K562 (cell line): Measurements from ENCODE around the gene PLEKHA6. TPM values are rescaled to one million over a fixed set of nuclear protein-coding genes. Genes with fewer than 3 reads are reported as not detected.

ENCODE experiments used
- ATAC-seq: fragments of 200-7000 bp; cut with Tn5 transposase; 3 replicates; pipeline ENCODE4 v1.9.1; 2020; ENCODE audit warnings: moderate library complexity
- BruUV-seq: library from RNA; stranded (reverse); fragments of 400-500 nt; replicated peaks from 2 replicates; lab custom pipeline; 2021; lab: Mats Ljungman, UMichigan
- CTCF ChIA-PET: fragments of 300-600 bp; formaldehyde crosslinking; extraction: SDS; loops from one replicate; lab custom pipeline; 2021; ENCODE audit warnings: low intra/inter-chr PET ratio; lab: Yijun Ruan, JAX
- POLR2A ChIA-PET: fragments of 300-600, 350-650 bp; sonication (Branson Sonifier 250); formaldehyde crosslinking; extraction: SDS; loops from one replicate; lab custom pipeline; 2021; ENCODE audit warnings: antibody characterized with exemption, inconsistent platforms; lab: Yijun Ruan, JAX
- DNase-seq, 4 experiments: peaks; one replicate each; pipeline versions ENCODE4 v3.0.0 to v3.0.0-alpha.2; 2011 to 2018; ENCODE audit warnings: low spot score in 3 of 4, mixed read lengths in 3 of 4; ENCODE audit errors: extremely low read depth in 1 of 4
- FAIRE-seq: peaks from 2 replicates; lab custom pipeline; 2011; peaks lifted over from hg19 to GRCh38; lab: Jason Lieb, UNC
- H2AFZ ChIP-seq: 2 replicates; pipeline ENCODE4 v1.6.0; 2011; ENCODE audit warnings: low read depth, low read length, control low read depth, inconsistent platforms
- H3K27ac ChIP-seq: fragments of 200-600 bp; 3 replicates; pipeline ENCODE4 v1.8.0; 2011; ENCODE audit warnings: low read depth, mild to moderate bottlenecking, control low read depth, inconsistent platforms, low read length, moderate library complexity, mixed read lengths; ENCODE audit errors: extremely low read depth
- H3K27me3 ChIP-seq, 2 experiments: fragments of 300-600 bp in 1 of 2; 2 replicates in 1 of 2; 3 replicates in 1 of 2; pipeline versions ENCODE4 v1.6.0 to v1.8.0; 2011; ENCODE audit warnings: inconsistent platforms in 2 of 2, low read length in 2 of 2, mild to moderate bottlenecking in 1 of 2, mixed read lengths in 1 of 2, moderate library complexity in 1 of 2; ENCODE audit not compliant: control insufficient read depth in 2 of 2, insufficient read depth in 2 of 2
- H3K36me3 ChIP-seq: fragments of 300-600 bp; 3 replicates; pipeline ENCODE4 v1.8.0; 2011; ENCODE audit warnings: mild to moderate bottlenecking, low read length, inconsistent platforms; ENCODE audit not compliant: control insufficient read depth, insufficient read depth
- H3K4me1 ChIP-seq, 2 experiments: fragments of 200-600 bp in 1 of 2; replicated peaks in 1 of 2; 2 replicates in 1 of 2; 3 replicates in 1 of 2; pipeline versions ENCODE4 v1.5.1 to v1.8.0; 2011; ENCODE audit warnings: inconsistent platforms in 2 of 2, low read length in 2 of 2, mild to moderate bottlenecking in 1 of 2, mixed read lengths in 1 of 2, moderate library complexity in 1 of 2; ENCODE audit not compliant: control insufficient read depth in 2 of 2, insufficient read depth in 2 of 2
- H3K4me2 ChIP-seq: 2 replicates; pipeline ENCODE4 v1.6.1; 2011; ENCODE audit warnings: low read length, control low read depth, inconsistent platforms, mixed read lengths; ENCODE audit not compliant: insufficient read depth
- H3K4me3 ChIP-seq: fragments of 200-600 bp; sonication (generic), shearing (Covaris generic); 2 replicates; pipeline ENCODE4 v1.5.1; 2016; ENCODE audit warnings: control low read depth, inconsistent platforms
- H3K79me2 ChIP-seq: fragments of 200-600 bp; 3 replicates; pipeline ENCODE4 v1.8.0; 2011; ENCODE audit warnings: low read length, inconsistent platforms; ENCODE audit not compliant: control insufficient read depth, insufficient read depth
- H3K9ac ChIP-seq, 2 experiments: 2 replicates each; pipeline versions ENCODE4 v1.6.0 to v1.6.1; 2011; ENCODE audit warnings: low read depth in 2 of 2, low read length in 2 of 2, control low read depth in 1 of 2, inconsistent platforms in 1 of 2, mild to moderate bottlenecking in 1 of 2, mixed read lengths in 1 of 2; ENCODE audit not compliant: insufficient read depth in 1 of 2
- H3K9me1 ChIP-seq: one replicate; pipeline ENCODE4 v1.6.0; 2011; ENCODE audit warnings: inconsistent platforms, mild to moderate bottlenecking, low read length, moderate library complexity; ENCODE audit not compliant: control insufficient read depth, insufficient read depth
- H3K9me3 ChIP-seq: replicated peaks from 2 replicates; pipeline ENCODE4 v1.5.1; 2011; ENCODE audit warnings: low read depth, low read length, inconsistent platforms; ENCODE audit not compliant: control insufficient read depth, insufficient read depth
- H4K20me1 ChIP-seq: replicated peaks from 2 replicates; pipeline ENCODE4 v1.6.1; 2011; ENCODE audit warnings: low read length, inconsistent platforms, mixed read lengths; ENCODE audit not compliant: control insufficient read depth, insufficient read depth
- ARHGAP35 ChIP-seq: fragments of 450-650 bp; IDR thresholded peaks from 2 replicates; pipeline ENCODE4 v1.6.1; 2018; ENCODE audit not compliant: partially characterized antibody
- FOXJ3 ChIP-seq: sonication (generic); formaldehyde crosslinking; IDR thresholded peaks from 2 replicates; pipeline ENCODE4 v1.4.0; 2020; ENCODE audit warnings: mild to moderate bottlenecking, missing genetic modification reagents
- IRF2 ChIP-seq: sonication (generic); formaldehyde crosslinking; IDR thresholded peaks from 2 replicates; pipeline ENCODE4 v1.8.1; 2022; ENCODE audit warnings: mild to moderate bottlenecking, missing genetic modification reagents
- MTA2 ChIP-seq: fragments of 450-650 bp; IDR thresholded peaks from 2 replicates; pipeline ENCODE4 v1.6.1; 2016; ENCODE audit warnings: low read depth
- POU5F1 ChIP-seq: fragments of 150-350 bp; IDR thresholded peaks from 2 replicates; pipeline ENCODE4 v1.6.1; 2014; ENCODE audit warnings: borderline replicate concordance, low read length, low read depth, mild to moderate bottlenecking; ENCODE audit not compliant: partially characterized antibody
- TRIM24 ChIP-seq, 2 experiments: fragments of 450-650 bp; IDR thresholded peaks; 2 replicates each; pipeline ENCODE4 v1.6.1; 2016
- ZNF436 ChIP-seq: fragments of 250-450, 450-650 bp; sonication (Bioruptor Pico); formaldehyde crosslinking; IDR thresholded peaks from 2 replicates; pipeline ENCODE4 v1.7.0; 2020; ENCODE audit warnings: mild to moderate bottlenecking
- ZNF589 ChIP-seq: fragments of 200-800 bp; sonication (Bioruptor generic); IDR thresholded peaks from 2 replicates; pipeline ENCODE4 v1.6.1; 2016; ENCODE audit warnings: low read depth, missing genetic modification characterization, missing compliant biosample characterization
- WGBS: fragments of 100-300 bp; shearing (Covaris generic); methylation state at CpG from one replicate; pipeline ENCODE4 v1.1.6; 2016; ENCODE audit warnings: low coverage, mixed read lengths; ENCODE audit not compliant: insufficient coverage; ENCODE audit errors: missing lambda C conversion rate; 5-methylcytosine and 5-hydroxymethylcytosine counted together
- in situ Hi-C: fragments of 300-500 bp; cut with MboI; formaldehyde crosslinking; loops from 4 replicates; pipeline ENCODE4 v1.15.0; 2018; ENCODE audit warnings: inconsistent platforms, mixed read lengths
- intact Hi-C: fragments of 100-400 bp; cut with micrococcal nuclease; formaldehyde crosslinking; loops from 2 replicates; pipeline ENCODE4 v1.14.2; 2022
- polyA plus RNA-seq, 8 experiments: library from polyadenylated mRNA; depleted of rRNA in 4 of 8; stranded (reverse) in 5 of 8; unstranded in 3 of 8; fragments of >200 nt; fragmentation: Nextera tagmentation in 2 of 8; fragmentation: Illumina TruSeq in 1 of 8; extraction: Ambion mirVana in 2 of 8; extraction: Trizol in 1 of 8; gene quantifications; 2 replicates each; pipeline versions ENCODE4 v1.2.1 to v1.2.3, GENCODE V29; 2011 to 2014; ENCODE audit warnings: inconsistent platforms in 1 of 8, missing spikeins in 1 of 8
- total RNA-seq, 7 experiments: library from RNA; depleted of rRNA in 6 of 7; stranded (reverse); fragments of >200 nt in 6 of 7; fragmentation: Illumina TruSeq in 2 of 7; extraction: Trizol in 2 of 7; gene quantifications; 2 replicates each; pipeline versions ENCODE4 v1.2.1 to v1.2.3, GENCODE V29; 2011 to 2021; ENCODE audit warnings: low replicate concordance in 1 of 7
- TF ChIP-seq, protein P1 (sequence below), 2 experiments: fragments of 150-350 bp in 1 of 2; IDR thresholded peaks; 2 replicates each; pipeline ENCODE4 v1.6.1; 2012 to 2016; ENCODE audit warnings: low read depth in 2 of 2, low read length in 2 of 2, mild to moderate bottlenecking in 1 of 2, moderate library complexity in 1 of 2
- TF ChIP-seq, protein P2 (sequence below): fragments of 450-650 bp; IDR thresholded peaks from 2 replicates; pipeline ENCODE4 v1.6.1; 2016; ENCODE audit warnings: antibody characterized with exemption

The PLEKHA6 gene
- total and polyA plus RNA-seq, 9 of the 15 experiments (the other 6 are each of a cell fraction or from before 2014, with no cell fraction given), result under 0.01 to 0.33 (median 0.01) TPM; not detected in 4

DNA sequence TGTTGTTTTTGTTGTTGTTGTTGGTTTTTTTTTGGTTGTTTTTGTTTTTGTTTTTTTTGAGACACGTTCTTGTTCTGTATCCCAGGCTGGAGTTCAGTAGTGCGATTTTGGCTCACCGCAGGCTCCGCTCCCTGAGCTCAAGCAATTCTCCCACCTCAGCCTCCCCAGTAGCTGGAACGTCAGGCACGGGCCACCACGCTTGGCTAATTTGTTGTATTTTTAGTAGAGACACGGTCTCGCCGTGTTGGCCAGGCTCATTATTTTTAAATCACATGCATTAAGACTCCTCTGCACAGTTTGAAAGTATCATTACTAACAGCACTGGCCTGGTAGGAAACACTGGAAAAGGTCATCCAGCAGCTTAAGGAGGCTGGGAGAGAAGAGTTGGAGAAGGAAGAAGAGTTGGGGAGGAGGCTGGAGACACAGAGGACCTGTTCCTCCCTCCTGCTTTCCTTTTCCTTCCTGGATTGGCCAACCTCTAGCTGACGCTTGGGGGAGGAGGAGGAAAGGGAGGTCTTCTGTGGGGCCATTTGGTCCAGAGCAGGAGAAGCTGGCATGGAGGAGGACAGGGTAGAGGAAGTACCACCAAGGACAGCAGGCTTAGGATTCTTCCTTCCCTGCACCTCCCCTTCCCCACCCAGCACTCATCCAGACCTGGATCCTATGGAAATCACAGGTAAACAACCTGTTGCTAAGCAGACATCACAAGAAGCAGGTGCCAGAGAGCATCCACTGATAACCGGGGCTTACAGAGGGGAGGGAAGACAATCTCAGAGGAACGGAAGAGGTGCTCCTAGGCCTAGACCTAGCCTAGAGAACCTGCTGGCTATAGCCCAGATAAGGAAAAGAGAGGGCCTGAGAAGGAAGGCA lies 74.1 kb downstream of the PLEKHA6 start:
- intact Hi-C loops, result no loop called here
- Histone ChIP-seq H3K36me3 (no peaks in the 10 kb centered on the region), H3K9me3 (no peaks in the 10 kb centered on the region), H3K4me3 (no peak overlapping the region), H3K4me2 (no peak overlapping the region), H3K9ac (no peak overlapping the region), H3K4me1 (peaks cover 0 to 12% of the 10 kb centered on the region in 2 experiments; a peak in 3 of 5 replicates), H3K9me1 (no peaks in the 10 kb centered on the region), H3K27me3 (peaks cover 6 to 62% of the 10 kb centered on the region in 2 experiments), H3K79me2 (no peaks in the 10 kb centered on the region), H2AFZ (no peak overlapping the region), H4K20me1 (0 out of 2 replicates have a peak, but pooled peaks cover 6% of the 10 kb centered on the region), H3K27ac (no peak overlapping the region)
- DNase-seq, result no peak
- in situ Hi-C loops, result no loop called here
- no TSS peak for BruUV-seq
- TF ChIP-seq POU5F1, result no peak
- no peak for TF ChIP-seq ARHGAP35
- no peak for ATAC-seq
- WGBS, result 4% methylated on average over 13 of the region's 13 CpGs
- ChIA-PET POLR2A (interaction anchor here (0.5 to 0.6 kb wide), 2 partner anchors 113 to 604 kb away, joined by 3 to 5 read pairs; no protein-coding TSS in a partner anchor), CTCF (no interaction called here)
- no peak for FAIRE-seq

DNA sequence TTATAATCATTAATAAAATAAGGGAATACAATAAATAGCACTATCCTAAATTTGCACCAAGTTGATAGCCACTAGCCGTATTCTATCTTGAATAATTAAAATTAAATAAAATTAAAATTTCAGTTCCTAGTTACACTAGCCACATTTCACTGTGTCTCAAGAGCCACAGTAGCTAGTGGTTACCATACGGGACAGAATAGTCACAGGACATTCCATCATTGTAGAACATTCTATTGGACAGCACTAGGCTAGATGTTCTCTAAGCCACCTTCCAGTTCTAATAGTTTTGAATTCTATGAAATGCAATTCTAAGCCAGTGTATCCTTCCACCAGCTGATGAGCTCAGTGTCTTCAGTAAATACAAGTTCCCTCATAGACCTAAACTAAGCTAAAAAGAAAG lies 74.8 kb downstream of the PLEKHA6 start:
- H3K9ac ChIP-seq, result no peak overlapping the region
- BruUV-seq, result no TSS peak
- no peak overlapping the region for H3K4me3 ChIP-seq
- H3K9me1 ChIP-seq, result no peaks in the 10 kb centered on the region
- peaks cover 9 to 66% of the 10 kb centered on the region in 2 experiments for H3K27me3 ChIP-seq
- intact Hi-C loops, result no loop called here
- H3K4me1 ChIP-seq, result peaks cover 0 to 12% of the 10 kb centered on the region in 2 experiments; a peak in 3 of 5 replicates
- 0 out of 2 replicates have a peak, but pooled peaks cover 6% of the 10 kb centered on the region for H4K20me1 ChIP-seq
- ChIA-PET POLR2A (interaction anchor here (0.5 kb wide), 1 partner anchor 603 kb away, joined by 5 read pairs; no protein-coding TSS in a partner anchor), CTCF (no interaction called here)
- no peak overlapping the region for H2AFZ ChIP-seq
- DNase-seq, result no peak
- in situ Hi-C loops, result no loop called here
- no peaks in the 10 kb centered on the region for H3K36me3 ChIP-seq
- no peaks in the 10 kb centered on the region for H3K79me2 ChIP-seq
- FAIRE-seq, result no peak
- no peaks in the 10 kb centered on the region for H3K9me3 ChIP-seq
- ATAC-seq, result no peak
- H3K4me2 ChIP-seq, result no peak overlapping the region
- 13% methylated on average over 2 of the region's 2 CpGs for WGBS
- no peak overlapping the region for H3K27ac ChIP-seq
- TF ChIP-seq MTA2, result no peak
- TF ChIP-seq, protein P1, sequence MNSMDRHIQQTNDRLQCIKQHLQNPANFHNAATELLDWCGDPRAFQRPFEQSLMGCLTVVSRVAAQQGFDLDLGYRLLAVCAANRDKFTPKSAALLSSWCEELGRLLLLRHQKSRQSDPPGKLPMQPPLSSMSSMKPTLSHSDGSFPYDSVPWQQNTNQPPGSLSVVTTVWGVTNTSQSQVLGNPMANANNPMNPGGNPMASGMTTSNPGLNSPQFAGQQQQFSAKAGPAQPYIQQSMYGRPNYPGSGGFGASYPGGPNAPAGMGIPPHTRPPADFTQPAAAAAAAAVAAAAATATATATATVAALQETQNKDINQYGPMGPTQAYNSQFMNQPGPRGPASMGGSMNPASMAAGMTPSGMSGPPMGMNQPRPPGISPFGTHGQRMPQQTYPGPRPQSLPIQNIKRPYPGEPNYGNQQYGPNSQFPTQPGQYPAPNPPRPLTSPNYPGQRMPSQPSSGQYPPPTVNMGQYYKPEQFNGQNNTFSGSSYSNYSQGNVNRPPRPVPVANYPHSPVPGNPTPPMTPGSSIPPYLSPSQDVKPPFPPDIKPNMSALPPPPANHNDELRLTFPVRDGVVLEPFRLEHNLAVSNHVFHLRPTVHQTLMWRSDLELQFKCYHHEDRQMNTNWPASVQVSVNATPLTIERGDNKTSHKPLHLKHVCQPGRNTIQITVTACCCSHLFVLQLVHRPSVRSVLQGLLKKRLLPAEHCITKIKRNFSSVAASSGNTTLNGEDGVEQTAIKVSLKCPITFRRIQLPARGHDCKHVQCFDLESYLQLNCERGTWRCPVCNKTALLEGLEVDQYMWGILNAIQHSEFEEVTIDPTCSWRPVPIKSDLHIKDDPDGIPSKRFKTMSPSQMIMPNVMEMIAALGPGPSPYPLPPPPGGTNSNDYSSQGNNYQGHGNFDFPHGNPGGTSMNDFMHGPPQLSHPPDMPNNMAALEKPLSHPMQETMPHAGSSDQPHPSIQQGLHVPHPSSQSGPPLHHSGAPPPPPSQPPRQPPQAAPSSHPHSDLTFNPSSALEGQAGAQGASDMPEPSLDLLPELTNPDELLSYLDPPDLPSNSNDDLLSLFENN (IDR thresholded peaks at IDR 0.05; ENCODE audit: low read depth in 2 of 2, low read length in 2 of 2), result no peak
- TF ChIP-seq, protein P2, sequence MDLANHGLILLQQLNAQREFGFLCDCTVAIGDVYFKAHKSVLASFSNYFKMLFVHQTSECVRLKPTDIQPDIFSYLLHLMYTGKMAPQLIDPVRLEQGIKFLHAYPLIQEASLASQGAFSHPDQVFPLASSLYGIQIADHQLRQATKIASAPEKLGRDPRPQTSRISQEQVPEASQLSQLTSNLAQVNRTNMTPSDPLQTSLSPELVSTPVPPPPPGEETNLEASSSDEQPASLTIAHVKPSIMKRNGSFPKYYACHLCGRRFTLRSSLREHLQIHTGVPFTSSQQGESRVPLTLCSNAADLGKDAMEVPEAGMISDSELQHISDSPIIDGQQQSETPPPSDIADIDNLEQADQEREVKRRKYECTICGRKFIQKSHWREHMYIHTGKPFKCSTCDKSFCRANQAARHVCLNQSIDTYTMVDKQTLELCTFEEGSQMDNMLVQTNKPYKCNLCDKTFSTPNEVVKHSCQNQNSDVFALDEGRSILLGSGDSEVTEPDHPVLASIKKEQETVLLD, result no peak
- no peak for TF ChIP-seq TRIM24 (IDR thresholded peaks at IDR 0.05)
- TF ChIP-seq ZNF589 (CRISPR knock-in tag), result no peak
- TF ChIP-seq ZNF436 (CRISPR knock-in tag), result no peak
- no peak for TF ChIP-seq IRF2 (CRISPR knock-in tag)
- TF ChIP-seq FOXJ3 (CRISPR knock-in tag), result no peak
